ENCODE results near the gene METRN. TPM values are rescaled to one million over a fixed set of nuclear protein-coding genes. Genes with fewer than 3 reads are reported as not detected.

Gene METRN
- total RNA-seq, 6 experiments from 2014 or later: 14.0 to 43.7 (median 26.2) TPM

- DNase-seq: no peak
- H3K9me3 ChIP-seq: no peaks in the 10 kb centered on the region
- peaks cover 0 to 27% (median 3%) of the 10 kb centered on the region in 4 donors for H3K4me1 ChIP-seq
- peak overlapping the region; percentile 54 to 63 (median 58) for H3K4me3 ChIP-seq
- H3K27me3 ChIP-seq: no peaks in the 10 kb centered on the region
- intact Hi-C loops (cut with DNase I): no loop called here
- no peaks in the 10 kb centered on the region for H3K36me3 ChIP-seq
- 4% methylated on average over 10 of the region's 74 CpGs for WGBS (ENCODE audit: insufficient coverage, low coverage, low lambda C conversion rate, missing lambda C conversion rate)
- TF ChIP-seq POLR2A (IDR thresholded peaks at IDR 0.05) (no peak), CTCF (IDR thresholded peaks at IDR 0.05) (peak in 2 of 4 donors; percentile 8 to 25)
- peak in 2 of 4 donors; percentile 1 to 10 for ATAC-seq
- no peak overlapping the region for H3K27ac ChIP-seq
Observed at GRCh38 chr16:715477-716199, 720 bp downstream of the METRN start.

GRCh38 chr16:716200-716568 is 1.3 kb downstream of the METRN start:
- TF ChIP-seq CTCF (IDR thresholded peaks at IDR 0.05) (no peak), POLR2A (IDR thresholded peaks at IDR 0.05) (no peak)
- no CpG with 5 or more reads among the region's 12 CpGs for WGBS (ENCODE audit: insufficient coverage, low coverage, low lambda C conversion rate, missing lambda C conversion rate)
- Histone ChIP-seq H3K27ac (no peak overlapping the region), H3K4me3 (peak overlapping the region; percentile 12 to 63 (median 31)), H3K9me3 (no peaks in the 10 kb centered on the region), H3K27me3 (no peaks in the 10 kb centered on the region), H3K36me3 (no peaks in the 10 kb centered on the region), H3K4me1 (peaks cover 0 to 27% (median 3%) of the 10 kb centered on the region in 4 donors)
- intact Hi-C loops (cut with DNase I): no loop called here
- DNase-seq: peak; percentile 85 to 94 (median 93)
- ATAC-seq: peak; percentile 50 to 70 (median 66)

GRCh38 chr16:716768-717325 is 1.9 kb downstream of the METRN start:
- Histone ChIP-seq H3K27ac (no peak overlapping the region), H3K36me3 (no peaks in the 10 kb centered on the region), H3K27me3 (no peaks in the 10 kb centered on the region), H3K9me3 (no peaks in the 10 kb centered on the region), H3K4me1 (peaks cover 0 to 33% (median 5%) of the 10 kb centered on the region in 4 donors), H3K4me3 (no peak overlapping the region)
- WGBS (ENCODE audit: insufficient coverage, low coverage, low lambda C conversion rate, missing lambda C conversion rate): 65% methylated on average over 5 of the region's 29 CpGs
- DNase-seq: no peak
- no peak for TF ChIP-seq POLR2A (IDR thresholded peaks at IDR 0.05)
- intact Hi-C loops (cut with DNase I): no loop called here
- no peak for ATAC-seq

- no peak overlapping the region for H3K27ac ChIP-seq
- H3K27me3 ChIP-seq: no peaks in the 10 kb centered on the region
- H3K36me3 ChIP-seq: no peaks in the 10 kb centered on the region
- H3K9me3 ChIP-seq: no peaks in the 10 kb centered on the region
- intact Hi-C loops (cut with DNase I): no loop called here
- DNase-seq (no peak), ATAC-seq (no peak)
- WGBS (ENCODE audit: insufficient coverage, low coverage, low lambda C conversion rate, missing lambda C conversion rate): no CpG with 5 or more reads among the region's 32 CpGs
- H3K4me1 ChIP-seq: peaks cover 0 to 33% (median 5%) of the 10 kb centered on the region in 4 donors
- TF ChIP-seq POLR2A (IDR thresholded peaks at IDR 0.05) (no peak), CTCF (IDR thresholded peaks at IDR 0.05) (no peak)
- H3K4me3 ChIP-seq: no peak overlapping the region
Observed at GRCh38 chr16:717450-718245, 2.7 kb downstream of the METRN start.
